GM21515 (cell line): ENCODE results near the gene FOXD4L6.
"Not testable (repeated sequence)": the region's sequence is repeated elsewhere in the genome, so short reads cannot be mapped to it uniquely, and the experiment has no call there.

Experiments
- ATAC-seq: cut with Tn5 transposase; IDR thresholded peaks from one replicate; pipeline ENCODE4 v1.9.1; 2021; ENCODE audit not compliant: unreplicated experiment

The FOXD4L6 gene

DNA sequence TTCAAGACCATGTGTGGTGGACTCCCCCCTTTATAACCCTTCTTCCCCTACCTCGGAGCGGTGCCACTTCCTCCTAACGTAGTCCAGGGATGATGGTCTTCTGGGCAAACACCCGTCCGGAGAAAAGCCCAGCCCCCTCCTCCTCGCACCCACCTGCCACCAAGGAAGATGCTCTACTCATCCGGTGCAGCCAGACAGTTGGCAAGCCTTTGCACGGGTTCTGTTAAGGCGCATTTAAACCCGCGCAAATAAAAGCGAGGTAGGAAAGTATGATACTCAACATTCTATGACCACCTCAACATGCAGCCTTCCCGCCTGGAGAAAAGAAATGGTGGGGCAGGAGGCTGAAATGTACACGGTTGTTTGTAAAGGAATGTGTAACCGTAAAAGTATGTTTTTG, at the start of gene FOXD4L6:
FOXD4L6 (minus strand) TSS at position 101 of the 400 bp plus-strand sequence. CDS start 298 bp downstream, outside the sequence.
- not testable (repeated sequence) for ATAC-seq

DNA sequence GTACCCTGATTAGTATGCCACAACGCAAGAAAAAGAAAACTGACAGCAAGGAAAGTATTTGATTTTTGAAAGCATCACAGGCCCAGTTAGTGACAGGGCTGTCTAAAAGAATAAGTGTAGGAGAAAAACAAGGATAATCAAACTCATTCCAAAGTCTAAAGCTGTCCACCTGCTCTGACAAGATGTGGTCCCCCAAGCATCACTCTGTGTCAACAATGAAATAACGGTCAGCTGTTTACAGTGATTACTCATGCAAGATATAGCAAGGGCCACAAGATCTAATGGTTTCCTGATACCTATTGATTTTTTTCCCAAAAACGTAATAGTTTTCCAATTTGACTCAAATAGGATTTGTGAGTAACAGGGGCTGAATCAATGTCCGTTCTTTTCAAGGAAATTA, 46.5 kb upstream of the FOXD4L6 start:
- not testable (repeated sequence) for ATAC-seq

GRCh38 chr9:41150116-41150515, 21.6 kb upstream of the FOXD4L6 start:
- not testable (repeated sequence) for ATAC-seq

DNA sequence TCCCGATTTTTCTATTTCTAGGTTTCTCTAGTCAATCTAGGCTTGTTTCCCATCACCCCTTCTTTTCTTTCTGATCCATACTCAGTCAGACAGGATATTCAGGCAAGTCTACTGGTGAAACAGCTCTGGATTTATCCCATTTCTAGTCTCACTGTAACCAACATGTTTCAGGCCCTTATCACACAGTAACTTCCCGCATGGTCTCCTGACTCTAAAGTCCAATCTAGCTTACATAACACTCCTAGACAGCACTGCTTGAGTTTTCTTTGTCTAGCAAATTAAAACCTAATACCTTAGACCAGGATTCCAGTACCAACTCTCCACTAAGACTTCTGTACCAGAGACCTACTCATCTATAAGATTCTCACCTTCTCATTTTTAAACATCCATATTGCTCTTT, 13.4 kb upstream of the FOXD4L6 start:
- ATAC-seq: not testable (repeated sequence)

DNA sequence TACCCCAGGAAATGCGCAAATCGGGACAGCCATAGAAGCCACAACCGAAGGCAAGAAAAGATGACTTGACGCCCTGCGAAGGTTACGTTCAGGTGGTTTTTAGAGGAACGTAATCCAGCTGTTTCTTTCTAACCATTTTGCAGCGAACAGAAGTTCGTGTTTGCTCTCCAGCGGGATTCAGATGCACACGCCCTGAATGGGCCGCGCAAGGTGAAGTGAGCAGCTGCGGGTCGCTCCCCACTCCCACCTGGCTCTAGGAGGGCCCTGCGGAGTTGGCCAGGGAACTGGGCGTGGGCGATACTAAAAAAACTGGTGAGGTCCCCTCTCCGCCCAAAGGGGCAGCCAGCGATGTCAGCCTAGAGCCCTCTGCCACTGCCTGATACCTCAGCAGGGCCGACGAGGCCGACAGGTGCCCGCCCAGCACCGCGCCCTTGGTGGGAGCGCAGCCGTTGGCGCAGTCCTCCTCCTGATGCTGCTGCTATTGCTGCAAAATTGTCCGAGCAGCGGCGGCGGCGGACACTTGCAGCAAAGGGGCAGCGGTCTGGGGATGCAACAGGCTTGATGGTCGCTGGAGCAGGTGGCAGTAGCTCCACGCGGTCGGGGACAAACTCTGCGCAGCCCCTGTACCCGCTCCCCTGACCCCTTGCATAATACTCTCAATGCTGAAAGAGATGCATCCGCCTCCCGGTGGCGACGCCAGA, 1.6 kb downstream of the FOXD4L6 start:
- ATAC-seq: not testable (repeated sequence)

DNA sequence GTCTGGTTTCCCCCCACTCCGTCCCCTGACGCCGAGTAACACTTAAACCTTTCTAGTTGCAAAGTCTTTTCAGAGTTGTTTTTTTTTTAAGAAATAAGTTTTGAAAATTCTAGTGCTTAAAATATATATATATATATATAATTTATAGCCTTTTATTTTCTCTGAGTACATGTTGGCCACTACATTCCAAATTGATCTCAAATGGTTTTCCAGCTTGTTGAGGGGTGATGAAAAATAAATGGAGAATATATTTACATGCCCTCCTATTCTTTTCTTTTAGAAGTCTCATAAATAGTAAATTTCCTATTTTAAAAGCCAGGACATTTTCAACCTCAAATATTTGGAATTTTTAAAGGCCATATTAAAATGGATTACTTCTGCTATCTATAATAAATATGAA, 2.5 kb downstream of the FOXD4L6 start:
- not testable (repeated sequence) for ATAC-seq

DNA sequence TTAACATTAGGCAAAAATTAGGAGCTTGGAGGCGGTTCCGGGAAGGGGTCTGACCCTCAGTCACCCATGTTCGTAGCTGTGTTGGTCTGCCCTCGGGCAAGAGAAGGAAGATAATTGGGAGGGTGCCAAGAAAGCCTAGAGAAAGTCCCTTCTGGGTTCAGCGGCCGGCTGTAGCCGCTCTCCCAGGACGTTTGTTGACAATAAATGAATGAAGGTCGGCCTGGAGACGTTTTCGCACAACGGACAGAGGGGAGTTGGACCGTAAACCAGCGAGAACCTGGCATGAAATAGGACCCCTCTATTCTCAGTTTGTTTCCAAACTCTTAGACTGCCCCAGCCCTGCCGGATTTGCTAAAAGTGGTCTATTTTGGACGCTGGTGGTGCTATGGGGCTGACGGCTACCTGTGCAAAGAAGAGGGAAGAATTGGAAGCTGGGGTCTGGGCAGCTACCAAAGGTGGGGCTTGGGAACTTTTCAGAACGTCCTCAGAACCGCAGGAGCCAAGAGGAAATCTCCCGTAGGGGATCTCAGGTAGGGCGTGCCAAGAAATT, 3.3 kb downstream of the FOXD4L6 start:
- not testable (repeated sequence) for ATAC-seq

DNA sequence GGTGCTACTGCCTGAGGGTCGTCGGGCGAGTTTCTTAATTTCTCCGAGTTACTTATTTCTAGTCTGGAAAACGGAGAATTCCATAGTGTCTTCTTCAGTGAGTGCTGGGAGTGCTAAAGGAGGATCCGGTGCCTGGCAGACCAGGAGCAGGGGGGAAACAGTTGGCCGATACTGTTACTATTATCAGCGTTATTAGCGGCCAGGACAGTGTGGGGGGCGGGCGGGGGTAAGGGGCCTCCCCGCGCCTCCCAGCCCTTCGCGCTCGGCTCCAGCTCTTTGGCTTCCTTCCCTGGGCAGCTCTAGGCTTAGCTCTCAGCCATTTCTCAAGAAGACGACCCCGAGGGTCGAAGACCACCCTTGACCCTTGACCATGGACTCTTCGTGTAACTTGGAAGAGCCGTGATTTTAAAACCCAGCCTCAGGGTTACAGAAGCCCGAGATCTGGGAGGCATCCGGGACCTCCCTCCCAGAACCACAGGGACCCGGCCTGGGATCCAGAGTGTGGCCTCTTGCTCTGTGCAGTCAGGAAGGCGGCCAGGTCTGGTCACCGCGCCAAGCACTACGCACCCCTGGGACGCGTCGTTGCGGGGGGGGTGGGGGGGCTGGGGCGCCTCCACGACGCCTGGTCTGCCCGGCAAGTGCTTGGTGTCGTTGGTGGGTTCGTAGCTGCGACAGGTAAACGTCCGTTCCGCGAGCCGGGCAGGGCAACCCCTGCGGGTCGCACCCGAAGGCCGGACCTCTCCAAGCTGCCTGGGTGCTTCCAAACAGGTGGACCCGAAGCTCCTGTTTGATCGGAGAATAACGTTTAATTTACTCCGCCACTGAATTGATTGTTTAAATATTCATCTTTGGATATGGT, 4.0 kb downstream of the FOXD4L6 start:
- ATAC-seq: not testable (repeated sequence)

DNA sequence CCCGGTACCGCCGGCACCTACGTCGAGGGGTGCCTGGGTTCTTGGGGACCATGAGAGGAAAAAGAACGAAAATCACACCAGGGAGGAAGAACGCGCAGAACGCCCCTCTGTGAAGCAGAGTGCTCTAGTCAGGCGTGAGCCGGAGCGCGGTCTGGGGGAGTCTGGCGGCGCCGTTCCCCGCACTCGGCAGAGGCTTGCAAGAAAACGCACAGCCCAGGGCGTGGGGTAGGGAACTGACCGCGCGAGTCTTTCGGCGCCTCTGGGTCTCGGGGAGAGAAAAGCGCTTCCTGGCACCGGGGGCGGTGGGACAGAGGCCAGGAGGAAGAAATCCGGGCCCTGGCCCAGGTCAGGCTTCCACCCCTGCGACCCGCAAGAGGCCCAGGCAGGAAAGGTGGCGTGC, 4.7 kb downstream of the FOXD4L6 start:
- ATAC-seq: not testable (repeated sequence)

- not testable (repeated sequence) for ATAC-seq
Measured at GRCh38 chr9:41123396-41123795, 5.1 kb downstream of the FOXD4L6 start.

DNA sequence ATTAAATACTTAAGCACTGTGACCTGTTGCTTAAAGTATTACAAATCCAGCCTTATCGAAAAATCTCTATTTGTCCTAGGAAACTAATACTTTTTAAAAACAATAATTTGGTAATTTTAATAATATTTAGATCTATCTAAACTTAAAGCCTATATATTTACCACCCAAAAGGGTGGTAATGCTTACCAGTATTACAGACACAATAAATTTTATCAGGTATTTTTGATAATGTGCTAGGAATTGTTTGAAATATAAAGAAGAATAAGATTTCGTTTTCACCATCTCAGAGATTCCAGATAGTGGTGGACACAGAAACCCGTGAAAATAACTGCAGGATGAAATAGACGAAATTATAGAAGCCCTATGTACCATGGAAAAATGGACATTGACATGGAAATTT, 7.8 kb downstream of the FOXD4L6 start:
- not testable (repeated sequence) for ATAC-seq

GRCh38 chr9:41119719-41120118, 8.8 kb downstream of the FOXD4L6 start:
- ATAC-seq: not testable (repeated sequence)

- ATAC-seq: not testable (repeated sequence)
Measured at GRCh38 chr9:41119311-41119710, 9.2 kb downstream of the FOXD4L6 start.

DNA sequence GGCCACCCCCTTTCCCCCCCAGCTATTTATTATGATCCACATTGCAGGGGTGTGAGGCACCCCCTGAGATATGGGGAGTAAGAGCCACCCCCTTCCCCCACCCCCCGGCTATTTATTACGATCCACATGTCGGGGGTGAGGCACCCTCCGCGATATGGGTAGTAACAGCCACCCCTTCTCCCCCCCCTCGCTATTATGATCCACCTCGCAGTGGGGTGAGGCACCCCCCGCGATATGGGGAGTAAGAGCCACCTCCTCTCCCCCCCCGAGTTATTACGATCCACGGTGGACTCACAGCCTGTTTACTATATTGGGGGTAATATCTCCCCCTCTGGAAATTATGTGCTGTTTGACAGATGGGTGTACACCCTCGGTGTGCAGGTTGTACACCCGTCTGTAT, 15.1 kb downstream of the FOXD4L6 start:
- ATAC-seq: not testable (repeated sequence)

DNA sequence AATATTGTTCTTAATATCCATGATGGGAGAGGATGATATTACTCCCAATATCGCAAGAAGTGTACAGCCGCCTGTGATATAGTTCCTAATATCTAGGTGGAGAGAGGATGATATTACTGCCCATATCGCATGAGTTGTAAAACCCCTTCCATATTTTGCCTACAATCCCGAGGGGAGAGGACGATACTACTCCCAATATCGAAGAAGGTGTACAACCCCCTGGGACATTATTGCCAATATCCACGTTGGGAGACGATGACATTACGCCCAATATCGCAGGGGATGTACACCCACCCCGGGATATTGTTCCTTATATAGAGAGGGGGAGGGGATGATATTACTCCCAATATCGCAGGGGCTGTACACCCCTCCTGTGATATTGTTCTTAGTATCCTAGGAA, 17.1 kb downstream of the FOXD4L6 start:
- not testable (repeated sequence) for ATAC-seq

- ATAC-seq: not testable (repeated sequence)
Measured at GRCh38 chr9:41110913-41111312, 17.6 kb downstream of the FOXD4L6 start.

GRCh38 chr9:41109253-41109652, 19.2 kb downstream of the FOXD4L6 start:
- not testable (repeated sequence) for ATAC-seq

GRCh38 chr9:41108816-41109215, 19.7 kb downstream of the FOXD4L6 start:
- ATAC-seq: not testable (repeated sequence)

DNA sequence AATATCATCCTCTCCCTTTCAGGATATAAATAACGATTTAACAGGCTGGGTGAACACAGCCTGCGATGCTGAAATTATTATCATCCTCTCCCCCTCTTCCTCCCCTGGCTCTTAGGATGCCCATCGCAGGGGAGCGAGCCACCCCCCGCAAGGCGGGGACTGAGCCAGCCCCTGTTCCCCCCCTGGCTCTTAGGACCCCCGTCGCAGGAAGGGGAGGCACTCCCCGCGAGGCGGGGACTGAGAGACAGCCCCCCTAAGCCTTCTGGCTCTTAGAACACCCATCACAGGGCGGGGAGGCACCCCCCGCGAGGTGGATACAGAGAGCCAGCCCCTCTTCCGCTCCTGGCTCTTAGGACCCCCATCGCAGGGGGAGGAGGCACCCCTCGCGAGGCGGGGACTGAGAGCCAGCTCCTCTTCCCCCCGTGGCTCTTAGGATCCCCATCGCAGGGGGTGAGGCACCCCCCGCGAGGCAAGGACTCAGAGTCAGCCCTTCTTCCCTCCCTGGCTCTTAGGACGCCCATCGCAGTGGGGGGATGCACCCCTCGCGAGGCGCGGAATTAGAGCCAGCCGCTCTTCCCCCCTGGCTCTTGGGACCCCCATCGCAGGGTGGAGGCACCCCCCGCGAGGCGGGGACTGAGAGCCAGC, 21.9 kb downstream of the FOXD4L6 start:
- ATAC-seq: not testable (repeated sequence)

DNA sequence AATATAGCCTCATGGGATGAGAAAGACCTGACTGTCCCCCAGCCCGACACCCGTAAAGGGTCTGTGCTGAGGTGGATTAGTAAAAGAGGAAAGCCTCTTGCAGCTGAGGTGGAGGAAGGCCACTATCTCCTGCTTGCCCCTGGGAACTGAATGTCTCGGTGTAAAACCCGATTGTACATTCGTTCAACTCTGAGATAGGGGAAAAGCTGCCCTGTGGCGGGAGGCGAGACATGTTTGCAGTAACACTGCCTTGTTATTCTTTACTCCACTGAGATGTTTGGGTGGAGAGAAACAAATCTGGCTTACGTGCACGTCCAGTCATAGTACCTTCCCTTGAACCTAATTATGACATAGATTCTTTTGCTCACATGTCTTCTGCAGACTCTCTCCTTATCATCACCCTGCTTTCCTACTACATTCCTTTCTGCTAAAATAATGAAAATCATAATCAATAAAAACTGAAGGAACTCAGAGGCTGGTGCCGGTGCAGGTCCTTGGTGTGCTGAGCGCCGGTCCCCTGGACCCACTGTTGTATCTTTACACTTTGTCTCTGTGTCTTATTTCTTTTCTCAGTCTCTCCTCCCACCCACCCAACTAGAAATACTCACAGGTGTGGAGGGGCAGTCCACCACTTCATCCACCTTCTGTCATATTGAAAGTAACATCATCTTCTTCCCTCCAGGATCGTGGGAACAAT, 22.8 kb downstream of the FOXD4L6 start:
- ATAC-seq: not testable (repeated sequence)
